Measurements from ENCODE around the gene LNPK. TPM values are rescaled to one million over a fixed set of nuclear protein-coding genes. Genes with fewer than 3 reads are reported as not detected.

The LNPK gene
- total and polyA plus RNA-seq, 9 of the 15 experiments (the other 6 are each of a cell fraction or from before 2014, with no cell fraction given), result 6.4 to 40.4 (median 21.3) TPM

- TF ChIP-seq GTF3C2 (IDR thresholded peaks at IDR 0.05; ENCODE audit: borderline replicate concordance, extremely low read depth, insufficient read length) (no peak), ZNF274 (IDR thresholded peaks at IDR 0.05; ENCODE audit: borderline replicate concordance, low read depth, low read length) (no peak), SOX6 (IDR thresholded peaks at IDR 0.05) (0 out of 2 replicates have a peak, but pooled peaks have one; percentile 23), RNF2 (IDR thresholded peaks at IDR 0.05) (peak; percentile 55; the same call in 1 of the 2 replicates), NR0B1 (IDR thresholded peaks at IDR 0.05; ENCODE audit: partially characterized antibody) (no peak), TCF3 (CRISPR knock-in tag; IDR thresholded peaks at IDR 0.05) (0 out of 2 replicates have a peak, but pooled peaks have one; percentile 31), ZNF143 (CRISPR knock-in tag; IDR thresholded peaks at IDR 0.05) (peak; percentile 77), GABPB1 (CRISPR knock-in tag; IDR thresholded peaks at IDR 0.05) (peak; percentile 58), CUX1 (CRISPR knock-in tag; IDR thresholded peaks at IDR 0.05) (no peak), ZNF449 (CRISPR knock-in tag; IDR thresholded peaks at IDR 0.05) (0 out of 2 replicates have a peak, but pooled peaks have one; percentile 4), KLF13 (tag; IDR thresholded peaks at IDR 0.05; ENCODE audit: borderline replicate concordance, low read depth) (peak; percentile 33; the same call in 1 of the 2 replicates), ZNF639 (CRISPR knock-in tag; conservative IDR thresholded peaks at IDR 0.05 in 1 of 2, IDR thresholded peaks at IDR 0.05 in 1 of 2) (peak in 1 of 2 experiments; percentile 62; a peak in 1 of 4 replicates)
Observed at GRCh38 chr2:176001916-176002687, at the start of gene LNPK (continued).

Measured in K562 (cell line).